PC-9 (cell line): ENCODE results near the gene CCM2L. TPM values are rescaled to one million over a fixed set of nuclear protein-coding genes. Genes with fewer than 3 reads are reported as not detected.

Experiments
- BruUV-seq: library from RNA; stranded (reverse); fragments of 400-500 nt; replicated peaks from 2 replicates; lab custom pipeline; 2021; lab: Mats Ljungman, UMichigan
- CTCF ChIA-PET: fragments of 300-600 bp; sonication (Branson Sonifier 250); formaldehyde crosslinking; loops from one replicate; lab custom pipeline; 2022; ENCODE audit warnings: antibody characterized with exemption; lab: Charles Lee
- POLR2A ChIA-PET: fragments of 300-600 bp; sonication (Branson Sonifier 250); formaldehyde crosslinking; loops from one replicate; lab custom pipeline; 2022; ENCODE audit warnings: antibody characterized with exemption; ENCODE audit not compliant: unreplicated experiment; lab: Charles Lee
- DNase-seq, 2 experiments: peaks; one replicate each; pipeline versions ENCODE4 v3.0.0 to v3.0.0-alpha.2; 2015 to 2022; ENCODE audit warnings: mixed read lengths in 1 of 2
- H2AFZ ChIP-seq: fragments of 200-600 bp; sonication (generic); 2 replicates; pipeline ENCODE4 v1.8.1; 2017; ENCODE audit warnings: antibody characterized with exemption
- H3F3A ChIP-seq: fragments of 200-600 bp; sonication (generic); 2 replicates; pipeline ENCODE4 v1.8.1; 2017; ENCODE audit warnings: antibody characterized with exemption, mild to moderate bottlenecking, low read depth; ENCODE audit not compliant: insufficient read depth
- H3K27ac ChIP-seq: fragments of 200-600 bp; sonication (generic); 2 replicates; pipeline ENCODE4 v1.6.1; 2016; ENCODE audit warnings: mixed run types
- H3K27me3 ChIP-seq: fragments of 200-600 bp; sonication (generic); 2 replicates; pipeline ENCODE4 v1.6.1; 2016; ENCODE audit warnings: low read depth, mixed run types; ENCODE audit not compliant: insufficient read depth
- H3K36me3 ChIP-seq: fragments of 200-600 bp; sonication (generic); 2 replicates; pipeline ENCODE4 v1.6.1; 2016; ENCODE audit warnings: low read depth, mixed run types
- H3K4me1 ChIP-seq: fragments of 200-600 bp; sonication (generic); replicated peaks from 2 replicates; pipeline ENCODE4 v1.6.1; 2016; ENCODE audit warnings: mixed run types; ENCODE audit not compliant: insufficient read depth
- H3K4me2 ChIP-seq: fragments of 200-600 bp; sonication (generic); 2 replicates; pipeline ENCODE4 v1.6.1; 2017; ENCODE audit warnings: mixed run types
- H3K4me3 ChIP-seq: fragments of 200-600 bp; sonication (generic); 2 replicates; pipeline ENCODE4 v1.6.1; 2016; ENCODE audit warnings: mixed run types
- H3K79me2 ChIP-seq: fragments of 200-600 bp; sonication (generic); 2 replicates; pipeline ENCODE4 v1.6.1; 2017; ENCODE audit warnings: low read depth, mixed run types
- H3K9me2 ChIP-seq: fragments of 200-600 bp; sonication (generic); 2 replicates; pipeline ENCODE4 v1.8.1; 2017; ENCODE audit warnings: mild to moderate bottlenecking; ENCODE audit not compliant: insufficient read depth
- H3K9me3 ChIP-seq: fragments of 200-600 bp; sonication (generic); 2 replicates; pipeline ENCODE4 v1.8.1; 2016; ENCODE audit warnings: low read depth; ENCODE audit not compliant: insufficient read depth
- H4K20me1 ChIP-seq: fragments of 200-600 bp; sonication (generic); 2 replicates; pipeline ENCODE4 v1.8.1; 2017; ENCODE audit not compliant: insufficient read depth
- EZH2 ChIP-seq: fragments of 200-600 bp; sonication (generic); IDR thresholded peaks from 2 replicates; pipeline ENCODE4 v1.8.0; 2017; ENCODE audit warnings: antibody characterized with exemption, low read depth
- intact Hi-C: fragments of 100-400 bp; cut with micrococcal nuclease; formaldehyde crosslinking; loops from one replicate; pipeline ENCODE4 v1.10.0; 2022; ENCODE audit not compliant: unreplicated experiment
- total RNA-seq: library from RNA; stranded (reverse); gene quantifications from 2 replicates; pipeline ENCODE4 v1.2.3, GENCODE V29; 2021
- TF ChIP-seq, protein P1 (sequence below): fragments of 200-600 bp; sonication (generic); conservative IDR thresholded peaks from 2 replicates; pipeline ENCODE4 v1.6.1; 2017; ENCODE audit warnings: mixed run types, antibody characterized with exemption, mild to moderate bottlenecking, moderate library complexity

Gene CCM2L
- total RNA-seq, 1 experiment from 2014 or later = 0.31 TPM

GRCh38 chr20:32021091-32021490 lies 10.9 kb downstream of the CCM2L start:
- H4K20me1 ChIP-seq = no peaks in the 10 kb centered on the region
- TF ChIP-seq, protein P1, sequence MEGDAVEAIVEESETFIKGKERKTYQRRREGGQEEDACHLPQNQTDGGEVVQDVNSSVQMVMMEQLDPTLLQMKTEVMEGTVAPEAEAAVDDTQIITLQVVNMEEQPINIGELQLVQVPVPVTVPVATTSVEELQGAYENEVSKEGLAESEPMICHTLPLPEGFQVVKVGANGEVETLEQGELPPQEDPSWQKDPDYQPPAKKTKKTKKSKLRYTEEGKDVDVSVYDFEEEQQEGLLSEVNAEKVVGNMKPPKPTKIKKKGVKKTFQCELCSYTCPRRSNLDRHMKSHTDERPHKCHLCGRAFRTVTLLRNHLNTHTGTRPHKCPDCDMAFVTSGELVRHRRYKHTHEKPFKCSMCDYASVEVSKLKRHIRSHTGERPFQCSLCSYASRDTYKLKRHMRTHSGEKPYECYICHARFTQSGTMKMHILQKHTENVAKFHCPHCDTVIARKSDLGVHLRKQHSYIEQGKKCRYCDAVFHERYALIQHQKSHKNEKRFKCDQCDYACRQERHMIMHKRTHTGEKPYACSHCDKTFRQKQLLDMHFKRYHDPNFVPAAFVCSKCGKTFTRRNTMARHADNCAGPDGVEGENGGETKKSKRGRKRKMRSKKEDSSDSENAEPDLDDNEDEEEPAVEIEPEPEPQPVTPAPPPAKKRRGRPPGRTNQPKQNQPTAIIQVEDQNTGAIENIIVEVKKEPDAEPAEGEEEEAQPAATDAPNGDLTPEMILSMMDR = no peak
- TF ChIP-seq EZH2 = no peak
- H3K79me2 ChIP-seq = no peaks in the 10 kb centered on the region
- intact Hi-C loops = no loop called here
- H2AFZ ChIP-seq = no peak overlapping the region
- DNase-seq = no peak
- H3K27ac ChIP-seq = no peak overlapping the region
- no peak overlapping the region for H3K4me2 ChIP-seq
- no peaks in the 10 kb centered on the region for H3K9me3 ChIP-seq
- ChIA-PET CTCF (no interaction called here), POLR2A (interaction anchor here (0.6 kb wide), 1 partner anchor 43 kb away, joined by 4 read pairs; no protein-coding TSS in a partner anchor)
- H3K4me3 ChIP-seq = no peak overlapping the region
- peaks cover 84% of the 10 kb centered on the region for H3K27me3 ChIP-seq
- no peaks in the 10 kb centered on the region for H3K9me2 ChIP-seq
- H3K36me3 ChIP-seq = no peaks in the 10 kb centered on the region
- 0 out of 2 replicates have a peak, but pooled peaks cover 4% of the 10 kb centered on the region for H3K4me1 ChIP-seq
- no TSS peak for BruUV-seq
- H3F3A ChIP-seq = no peaks in the 10 kb centered on the region

GRCh38 chr20:32024683-32025295 lies 14.6 kb downstream of the CCM2L start:
- Histone ChIP-seq H3K4me1 (no peaks in the 10 kb centered on the region), H3K4me3 (no peak overlapping the region), H3K4me2 (no peak overlapping the region), H2AFZ (no peak overlapping the region), H3K9me3 (no peaks in the 10 kb centered on the region), H4K20me1 (no peaks in the 10 kb centered on the region), H3K36me3 (no peaks in the 10 kb centered on the region), H3F3A (no peaks in the 10 kb centered on the region), H3K79me2 (no peaks in the 10 kb centered on the region), H3K27ac (no peak overlapping the region), H3K9me2 (no peaks in the 10 kb centered on the region), H3K27me3 (peaks cover 67% of the 10 kb centered on the region)
- TF ChIP-seq, protein P1 = no peak
- no peak for TF ChIP-seq EZH2
- no peak for DNase-seq
- ChIA-PET CTCF (no interaction called here), POLR2A (no interaction called here)
- intact Hi-C loops = no loop called here
- BruUV-seq = no TSS peak

GRCh38 chr20:32027643-32028042 lies 17.4 kb downstream of the CCM2L start:
- POLR2A ChIA-PET = no interaction called here
- no peaks in the 10 kb centered on the region for H3K4me1 ChIP-seq
- no peaks in the 10 kb centered on the region for H3F3A ChIP-seq
- H4K20me1 ChIP-seq = no peaks in the 10 kb centered on the region
- H3K27ac ChIP-seq = no peak overlapping the region
- no peak overlapping the region for H2AFZ ChIP-seq
- H3K27me3 ChIP-seq = peaks cover 48% of the 10 kb centered on the region
- no peaks in the 10 kb centered on the region for H3K9me2 ChIP-seq
- no peak overlapping the region for H3K4me3 ChIP-seq
- H3K79me2 ChIP-seq = no peaks in the 10 kb centered on the region
- no peaks in the 10 kb centered on the region for H3K36me3 ChIP-seq
- BruUV-seq = no TSS peak
- intact Hi-C loops = no loop called here
- TF ChIP-seq EZH2 = no peak
- TF ChIP-seq, protein P1 = no peak
- CTCF ChIA-PET = no interaction called here
- H3K9me3 ChIP-seq = no peaks in the 10 kb centered on the region
- DNase-seq = no peak
- no peak overlapping the region for H3K4me2 ChIP-seq
